HCT116 (cell line): ENCODE results near the gene PPEF2. TPM values are rescaled to one million over a fixed set of nuclear protein-coding genes. Genes with fewer than 3 reads are reported as not detected.

Source experiments
- ATAC-seq: fragments of 200-7000 bp; cut with Tn5 transposase; 2 replicates; pipeline ENCODE4 v1.9.1; 2020; ENCODE audit warnings: mild to moderate bottlenecking, moderate library complexity
- BruUV-seq: library from RNA; stranded (reverse); fragments of 400-500 nt; replicated peaks from 2 replicates; lab custom pipeline; 2021; lab: Mats Ljungman, UMichigan
- CTCF ChIA-PET: fragments of 300-600 bp; sonication (Branson Sonifier 250); formaldehyde crosslinking; loops from one replicate; lab custom pipeline; 2021; ENCODE audit warnings: antibody characterized with exemption; lab: Charles Lee
- POLR2A ChIA-PET: fragments of 300-600, 350-600 bp; sonication (Branson Sonifier 250); formaldehyde crosslinking; loops from one replicate; lab custom pipeline; 2021; ENCODE audit warnings: antibody characterized with exemption; lab: Charles Lee
- RAD21 ChIA-PET, 2 experiments: fragments of 300-600 bp; sonication (Branson Sonifier 250); formaldehyde crosslinking; loops; one replicate each; lab custom pipeline; 2023; ENCODE audit warnings: low total read pairs in 2 of 2; ENCODE audit not compliant: uncharacterized antibody in 2 of 2, unreplicated experiment in 2 of 2, low non-redundant PET in 1 of 2; lab: Charles Lee
- DNase-seq: peaks from one replicate; pipeline ENCODE4 v3.0.0-alpha.2; 2010; ENCODE audit warnings: low read depth, low spot score
- H2AFZ ChIP-seq: fragments of 200-600 bp; shearing (Covaris generic), sonication (generic); 2 replicates; pipeline ENCODE4 v1.6.1; 2017; ENCODE audit warnings: low read depth, mixed run types, mixed read lengths, antibody characterized with exemption, low read length; ENCODE audit not compliant: poor library complexity, severe bottlenecking
- H3K27ac ChIP-seq: 2 replicates; pipeline ENCODE4 v1.5.1; 2012; ENCODE audit warnings: low read depth, low read length
- H3K27me3 ChIP-seq: fragments of 200-600 bp; sonication (generic); 2 replicates; pipeline ENCODE4 v1.6.1; 2016; ENCODE audit warnings: mixed run types, low read length, mixed read lengths; ENCODE audit not compliant: insufficient read depth
- H3K36me3 ChIP-seq, 2 experiments: fragments of 200-500 bp in 1 of 2; fragments of 200-600 bp in 1 of 2; sonication (Bioruptor generic) in 1 of 2; sonication (generic) in 1 of 2; 2 replicates each; pipeline versions ENCODE4 v1.5.1 to v1.6.1; 2014 to 2016; ENCODE audit warnings: low read length in 2 of 2, inconsistent platforms in 1 of 2, mixed read lengths in 1 of 2, mixed run types in 1 of 2; ENCODE audit not compliant: insufficient read depth in 2 of 2, control insufficient read depth in 1 of 2
- H3K4me1 ChIP-seq, 2 experiments: fragments of 200-600 bp in 1 of 2; sonication (generic) in 1 of 2; 2 replicates each; pipeline versions ENCODE4 v1.5.1 to v1.6.1; 2012 to 2017; ENCODE audit warnings: low read length in 2 of 2, inconsistent platforms in 1 of 2, mild to moderate bottlenecking in 1 of 2, mixed read lengths in 1 of 2, mixed run types in 1 of 2, moderate library complexity in 1 of 2; ENCODE audit not compliant: insufficient read depth in 2 of 2, control insufficient read depth in 1 of 2
- H3K4me2 ChIP-seq: fragments of 200-600 bp; sonication (generic); 2 replicates; pipeline ENCODE4 v1.6.1; 2017; ENCODE audit warnings: mixed run types, low read length, mixed read lengths
- H3K4me3 ChIP-seq, 2 experiments: fragments of 200-600 bp in 1 of 2; sonication (generic) in 1 of 2; replicated peaks in 1 of 2; 2 replicates each; pipeline ENCODE4 v1.5.1; 2011 to 2016; ENCODE audit warnings: low read length in 2 of 2, control low read depth in 1 of 2, low read depth in 1 of 2, mild to moderate bottlenecking in 1 of 2, mixed read lengths in 1 of 2, mixed run types in 1 of 2
- H3K79me2 ChIP-seq: fragments of 200-600 bp; sonication (generic); 2 replicates; pipeline ENCODE4 v1.6.1; 2017; ENCODE audit warnings: mild to moderate bottlenecking, mixed run types, low read length, moderate library complexity, mixed read lengths; ENCODE audit not compliant: insufficient read depth
- H3K9ac ChIP-seq: fragments of 200-600 bp; sonication (generic); 2 replicates; pipeline ENCODE4 v1.6.1; 2016; ENCODE audit warnings: low read length, mixed read lengths
- H3K9me2 ChIP-seq: fragments of 200-600 bp; sonication (generic), shearing (Covaris generic); 2 replicates; pipeline ENCODE4 v1.6.1; 2017; ENCODE audit warnings: mixed run types, mild to moderate bottlenecking, moderate library complexity; ENCODE audit not compliant: insufficient read depth
- H3K9me3 ChIP-seq, 2 experiments: fragments of 200-500 bp in 1 of 2; fragments of 200-600 bp in 1 of 2; sonication (Bioruptor generic) in 1 of 2; sonication (generic) in 1 of 2; 2 replicates each; pipeline ENCODE4 v1.6.1; 2014 to 2017; ENCODE audit warnings: low read length in 2 of 2, mixed read lengths in 2 of 2, inconsistent platforms in 1 of 2, low read depth in 1 of 2, mild to moderate bottlenecking in 1 of 2, mixed run types in 1 of 2, moderate library complexity in 1 of 2; ENCODE audit not compliant: control insufficient read depth in 1 of 2, insufficient read depth in 1 of 2
- H4K20me1 ChIP-seq: fragments of 200-600 bp; sonication (generic), shearing (Covaris generic); 2 replicates; pipeline ENCODE4 v1.6.1; 2017; ENCODE audit warnings: mixed run types, mild to moderate bottlenecking, moderate library complexity; ENCODE audit not compliant: insufficient read depth
- CBX3 ChIP-seq: IDR thresholded peaks from 2 replicates; pipeline ENCODE4 v1.6.1; 2012; ENCODE audit warnings: low read depth
- ELF1 ChIP-seq: IDR thresholded peaks from 2 replicates; pipeline ENCODE4 v1.6.1; 2012; ENCODE audit warnings: low read depth, borderline replicate concordance
- EZH2 ChIP-seq: fragments of 200-600 bp; sonication (generic); IDR thresholded peaks from 2 replicates; pipeline ENCODE4 v1.6.1; 2017; ENCODE audit warnings: antibody characterized with exemption, mixed run types
- EZH2phosphoT487 ChIP-seq: fragments of 200-600 bp; IDR thresholded peaks from 2 replicates; pipeline ENCODE4 v1.6.1; 2018; ENCODE audit warnings: antibody characterized with exemption, borderline replicate concordance
- RAD21 ChIP-seq: IDR thresholded peaks from 2 replicates; pipeline ENCODE4 v1.6.1; 2012; ENCODE audit warnings: low read depth, mild to moderate bottlenecking
- SIN3A ChIP-seq: IDR thresholded peaks from 2 replicates; pipeline ENCODE4 v1.6.1; 2012; ENCODE audit warnings: low read depth
- ZFX ChIP-seq: fragments of 450-650 bp; IDR thresholded peaks from 2 replicates; pipeline ENCODE4 v1.6.1; 2017
- ZNF274 ChIP-seq: fragments of 200-500 bp; sonication (Bioruptor generic); IDR thresholded peaks from 2 replicates; pipeline ENCODE4 v1.6.1; 2014; ENCODE audit warnings: mild to moderate bottlenecking, low read depth, low read length, inconsistent platforms
- intact Hi-C: fragments of 100-400 bp; cut with micrococcal nuclease; formaldehyde crosslinking; loops from 2 replicates; pipeline ENCODE4 v1.10.0; 2022
- total RNA-seq: library from RNA; stranded (reverse); gene quantifications from one replicate; pipeline ENCODE4 v1.2.1, GENCODE V29; 2021; ENCODE audit not compliant: unreplicated experiment
- TF ChIP-seq, protein P1 (sequence below): IDR thresholded peaks from 2 replicates; pipeline ENCODE4 v1.6.1; 2011; ENCODE audit warnings: mild to moderate bottlenecking, low read length, moderate library complexity; ENCODE audit not compliant: insufficient replicate concordance; ENCODE audit errors: extremely low read depth
- TF ChIP-seq, protein P2 (sequence below), 3 experiments: fragments of 200-600 bp in 1 of 3; sonication (generic) in 1 of 3; IDR thresholded peaks in 2 of 3; conservative IDR thresholded peaks in 1 of 3; 2 replicates each; pipeline ENCODE4 v1.5.1; 2012 to 2017; ENCODE audit warnings: low read depth in 2 of 3, low read length in 2 of 3, antibody characterized with exemption in 1 of 3, borderline replicate concordance in 1 of 3, control low read depth in 1 of 3, mild to moderate bottlenecking in 1 of 3, mixed read lengths in 1 of 3, mixed run types in 1 of 3, moderate library complexity in 1 of 3; ENCODE audit not compliant: insufficient read depth in 1 of 3
- TF ChIP-seq, protein P3 (sequence below): IDR thresholded peaks from 2 replicates; pipeline ENCODE4 v1.6.1; 2012

PPEF2 gene
- total RNA-seq, 1 experiment from 2014 or later, result not detected

DNA sequence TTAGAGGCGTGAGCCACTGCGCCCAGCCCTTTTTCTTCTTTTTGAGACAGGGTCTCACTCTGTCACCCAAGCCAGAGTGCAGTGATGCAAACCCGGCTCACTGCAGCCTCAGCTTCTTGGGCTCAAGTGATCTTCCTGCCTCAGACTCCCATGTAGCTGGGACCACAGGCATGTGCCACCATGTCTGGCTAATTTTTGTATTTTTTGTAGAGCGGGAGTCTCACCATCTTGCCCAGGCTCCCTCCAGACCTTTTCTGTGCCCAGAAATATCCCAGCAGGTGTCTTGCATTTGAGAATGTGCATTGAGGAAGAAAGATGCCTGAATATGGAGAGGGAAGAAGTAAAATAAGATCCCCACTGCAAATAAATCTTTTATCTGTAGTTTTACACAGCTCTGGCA lies 58.7 kb downstream of the PPEF2 start:
- no TSS peak for BruUV-seq
- RAD21 ChIA-PET, result no interaction called here

More for the DNA sequence above, 58.7 kb downstream of the PPEF2 start:
- Histone ChIP-seq H3K4me3 (no peak overlapping the region), H3K27ac (no peak overlapping the region), H3K36me3 (no peaks in the 10 kb centered on the region), H4K20me1 (no peaks in the 10 kb centered on the region), H3K79me2 (no peaks in the 10 kb centered on the region), H2AFZ (no peak overlapping the region), H3K9ac (no peak overlapping the region), H3K4me2 (no peak overlapping the region), H3K27me3 (no peaks in the 10 kb centered on the region), H3K9me3 (no peaks in the 10 kb centered on the region), H3K4me1 (peaks cover 0 to 18% of the 10 kb centered on the region in 2 experiments; a peak in 2 of 4 replicates), H3K9me2 (no peaks in the 10 kb centered on the region)
- intact Hi-C loops, result loop anchor here (10.0 kb wide), 1 partner anchor 189 kb away; no protein-coding TSS in a partner anchor
- DNase-seq, result no peak
- ChIA-PET CTCF (no interaction called here), POLR2A (no interaction called here)
- TF ChIP-seq ELF1 (no peak), CBX3 (no peak), ZFX (no peak), RAD21 (no peak), EZH2phosphoT487 (no peak), SIN3A (no peak), ZNF274 (no peak), EZH2 (no peak)
- TF ChIP-seq, protein P1, sequence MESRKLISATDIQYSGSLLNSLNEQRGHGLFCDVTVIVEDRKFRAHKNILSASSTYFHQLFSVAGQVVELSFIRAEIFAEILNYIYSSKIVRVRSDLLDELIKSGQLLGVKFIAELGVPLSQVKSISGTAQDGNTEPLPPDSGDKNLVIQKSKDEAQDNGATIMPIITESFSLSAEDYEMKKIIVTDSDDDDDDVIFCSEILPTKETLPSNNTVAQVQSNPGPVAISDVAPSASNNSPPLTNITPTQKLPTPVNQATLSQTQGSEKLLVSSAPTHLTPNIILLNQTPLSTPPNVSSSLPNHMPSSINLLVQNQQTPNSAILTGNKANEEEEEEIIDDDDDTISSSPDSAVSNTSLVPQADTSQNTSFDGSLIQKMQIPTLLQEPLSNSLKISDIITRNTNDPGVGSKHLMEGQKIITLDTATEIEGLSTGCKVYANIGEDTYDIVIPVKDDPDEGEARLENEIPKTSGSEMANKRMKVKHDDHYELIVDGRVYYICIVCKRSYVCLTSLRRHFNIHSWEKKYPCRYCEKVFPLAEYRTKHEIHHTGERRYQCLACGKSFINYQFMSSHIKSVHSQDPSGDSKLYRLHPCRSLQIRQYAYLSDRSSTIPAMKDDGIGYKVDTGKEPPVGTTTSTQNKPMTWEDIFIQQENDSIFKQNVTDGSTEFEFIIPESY, result no peak
- TF ChIP-seq, protein P2, sequence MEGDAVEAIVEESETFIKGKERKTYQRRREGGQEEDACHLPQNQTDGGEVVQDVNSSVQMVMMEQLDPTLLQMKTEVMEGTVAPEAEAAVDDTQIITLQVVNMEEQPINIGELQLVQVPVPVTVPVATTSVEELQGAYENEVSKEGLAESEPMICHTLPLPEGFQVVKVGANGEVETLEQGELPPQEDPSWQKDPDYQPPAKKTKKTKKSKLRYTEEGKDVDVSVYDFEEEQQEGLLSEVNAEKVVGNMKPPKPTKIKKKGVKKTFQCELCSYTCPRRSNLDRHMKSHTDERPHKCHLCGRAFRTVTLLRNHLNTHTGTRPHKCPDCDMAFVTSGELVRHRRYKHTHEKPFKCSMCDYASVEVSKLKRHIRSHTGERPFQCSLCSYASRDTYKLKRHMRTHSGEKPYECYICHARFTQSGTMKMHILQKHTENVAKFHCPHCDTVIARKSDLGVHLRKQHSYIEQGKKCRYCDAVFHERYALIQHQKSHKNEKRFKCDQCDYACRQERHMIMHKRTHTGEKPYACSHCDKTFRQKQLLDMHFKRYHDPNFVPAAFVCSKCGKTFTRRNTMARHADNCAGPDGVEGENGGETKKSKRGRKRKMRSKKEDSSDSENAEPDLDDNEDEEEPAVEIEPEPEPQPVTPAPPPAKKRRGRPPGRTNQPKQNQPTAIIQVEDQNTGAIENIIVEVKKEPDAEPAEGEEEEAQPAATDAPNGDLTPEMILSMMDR (IDR thresholded peaks at IDR 0.05 in 2 of 3, conservative IDR thresholded peaks at IDR 0.05 in 1 of 3; ENCODE audit: borderline replicate concordance in 1 of 3, insufficient read depth in 1 of 3, low read depth in 2 of 3, low read length in 2 of 3), result no peak
- TF ChIP-seq, protein P3, sequence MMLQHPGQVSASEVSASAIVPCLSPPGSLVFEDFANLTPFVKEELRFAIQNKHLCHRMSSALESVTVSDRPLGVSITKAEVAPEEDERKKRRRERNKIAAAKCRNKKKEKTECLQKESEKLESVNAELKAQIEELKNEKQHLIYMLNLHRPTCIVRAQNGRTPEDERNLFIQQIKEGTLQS, result no peak
- no peak for ATAC-seq
